H1 (cell line): ENCODE results near the gene HIPK2. TPM values are rescaled to one million over a fixed set of nuclear protein-coding genes. Genes with fewer than 3 reads are reported as not detected.
A peak's percentile ranks its signal among the peaks of the same experiment; 100 is the strongest.

Source experiments
- CTCF ChIA-PET: fragments of 300-600 bp; sonication (Branson Sonifier 250); formaldehyde crosslinking; loops from one replicate; lab custom pipeline; 2021; ENCODE audit not compliant: partially characterized antibody; lab: Charles Lee
- POLR2A ChIA-PET: fragments of 300-600 bp; sonication (Branson Sonifier 250); formaldehyde crosslinking; loops from one replicate; lab custom pipeline; 2021; ENCODE audit warnings: inconsistent platforms; ENCODE audit not compliant: partially characterized antibody; lab: Charles Lee
- DNase-seq, 2 experiments: peaks; one replicate each; pipeline versions ENCODE4 v3.0.0 to v3.0.0-alpha.2; 2010 to 2022; ENCODE audit warnings: low spot score in 2 of 2, low read depth in 1 of 2, mixed read lengths in 1 of 2
- FAIRE-seq: peaks from 2 replicates; lab custom pipeline; 2011; peaks lifted over from hg19 to GRCh38; lab: Jason Lieb, UNC
- H2AFZ ChIP-seq: 2 replicates; pipeline ENCODE4 v1.8.1; 2012; ENCODE audit warnings: low read length, inconsistent platforms
- H2AK5ac ChIP-seq: 2 replicates; pipeline ENCODE4 v1.6.1; 2013; ENCODE audit warnings: low read depth, low read length
- H2BK120ac ChIP-seq: replicated peaks from 2 replicates; pipeline ENCODE3; 2013; ENCODE audit warnings: low read depth, low read length, inconsistent platforms
- H2BK12ac ChIP-seq: 2 replicates; pipeline ENCODE4 v1.6.1; 2013; ENCODE audit warnings: low read depth, low read length
- H2BK15ac ChIP-seq: 2 replicates; pipeline ENCODE4 v1.6.1; 2013; ENCODE audit warnings: low read length
- H2BK20ac ChIP-seq: 2 replicates; pipeline ENCODE4 v1.6.1; 2013; ENCODE audit warnings: low read length
- H2BK5ac ChIP-seq: 2 replicates; pipeline ENCODE4 v1.6.1; 2013; ENCODE audit warnings: low read depth, low read length
- H3K14ac ChIP-seq: 2 replicates; pipeline ENCODE4 v1.6.1; 2013; ENCODE audit warnings: inconsistent platforms; ENCODE audit not compliant: insufficient read length
- H3K18ac ChIP-seq: 2 replicates; pipeline ENCODE4 v1.6.1; 2013; ENCODE audit warnings: low read length; ENCODE audit errors: extremely low read depth
- H3K23ac ChIP-seq: 2 replicates; pipeline ENCODE4 v1.6.1; 2013; ENCODE audit warnings: inconsistent platforms; ENCODE audit not compliant: insufficient read length
- H3K23me2 ChIP-seq: 2 replicates; pipeline ENCODE4 v1.6.1; 2013; ENCODE audit warnings: low read depth, low read length
- H3K27ac ChIP-seq: 2 replicates; pipeline ENCODE4 v1.6.1; 2011; ENCODE audit warnings: low read depth, low read length, inconsistent platforms
- H3K27me3 ChIP-seq, 4 experiments: replicated peaks in 1 of 4; 1 replicate in 1 of 4; 2 replicates in 3 of 4; pipeline versions ENCODE4 v1.6.1 to v1.8.1; 2011 to 2013; ENCODE audit warnings: low read length in 3 of 4, mild to moderate bottlenecking in 3 of 4, inconsistent platforms in 2 of 4, mixed read lengths in 2 of 4, moderate library complexity in 1 of 4; ENCODE audit not compliant: control insufficient read depth in 3 of 4, insufficient read depth in 3 of 4; ENCODE audit errors: extremely low read depth in 1 of 4
- H3K36me3 ChIP-seq, 4 experiments: 2 replicates each; pipeline versions ENCODE4 v1.6.1 to v1.8.1; 2011 to 2013; ENCODE audit warnings: mild to moderate bottlenecking in 4 of 4, low read length in 3 of 4, moderate library complexity in 2 of 4, control low read depth in 1 of 4, inconsistent platforms in 1 of 4; ENCODE audit not compliant: insufficient read depth in 4 of 4, control insufficient read depth in 2 of 4
- H3K4ac ChIP-seq: replicated peaks from 2 replicates; pipeline ENCODE3; 2013; ENCODE audit warnings: low read length, low read depth, mixed read lengths, inconsistent platforms; ENCODE audit not compliant: insufficient read length
- H3K4me1 ChIP-seq, 4 experiments: replicated peaks in 1 of 4; 1 replicate in 1 of 4; 2 replicates in 3 of 4; pipeline versions ENCODE4 v1.6.1 to v1.8.1; 2011 to 2013; ENCODE audit warnings: low read length in 3 of 4, inconsistent platforms in 2 of 4, mixed read lengths in 1 of 4; ENCODE audit not compliant: insufficient read depth in 4 of 4, control insufficient read depth in 3 of 4
- H3K4me2 ChIP-seq, 2 experiments: 2 replicates each; pipeline versions ENCODE4 v1.6.1 to v1.8.1; 2011 to 2013; ENCODE audit warnings: low read depth in 2 of 2, low read length in 2 of 2, control low read depth in 1 of 2, inconsistent platforms in 1 of 2, mild to moderate bottlenecking in 1 of 2; ENCODE audit not compliant: insufficient read depth in 1 of 2
- H3K4me3 ChIP-seq, 4 experiments: fragments of 200-600, 300-600 bp in 1 of 4; sonication (generic), shearing (Covaris generic), sonication (Bioruptor Twin) in 1 of 4; 2 replicates each; pipeline versions ENCODE4 v1.5.1 to v1.8.1; 2011 to 2016; ENCODE audit warnings: low read length in 4 of 4, low read depth in 3 of 4, control low read depth in 2 of 4, inconsistent platforms in 2 of 4, mild to moderate bottlenecking in 2 of 4, mixed read lengths in 1 of 4, moderate library complexity in 1 of 4; ENCODE audit not compliant: insufficient read depth in 2 of 4; ENCODE audit errors: extremely low read depth in 1 of 4
- H3K56ac ChIP-seq: replicated peaks from 2 replicates; pipeline ENCODE3; 2013; ENCODE audit warnings: low read depth, mild to moderate bottlenecking, mixed read lengths, low read length, inconsistent platforms; ENCODE audit not compliant: insufficient read length
- H3K79me1 ChIP-seq: 2 replicates; pipeline ENCODE4 v1.6.1; 2013; ENCODE audit warnings: low read depth, low read length, control low read depth
- H3K79me2 ChIP-seq, 2 experiments: 2 replicates each; pipeline versions ENCODE4 v1.6.1 to v1.8.1; 2012 to 2013; ENCODE audit warnings: low read length in 2 of 2, mild to moderate bottlenecking in 2 of 2, inconsistent platforms in 1 of 2; ENCODE audit not compliant: insufficient read depth in 2 of 2, control insufficient read depth in 1 of 2
- H3K9ac ChIP-seq, 4 experiments: replicated peaks in 1 of 4; 1 replicate in 1 of 4; 2 replicates in 3 of 4; pipeline versions ENCODE4 v1.6.1 to v1.8.1; 2011 to 2013; ENCODE audit warnings: low read depth in 3 of 4, low read length in 3 of 4, control low read depth in 2 of 4, mild to moderate bottlenecking in 2 of 4, moderate library complexity in 2 of 4, inconsistent platforms in 1 of 4; ENCODE audit errors: extremely low read depth in 1 of 4
- H3K9me3 ChIP-seq, 2 experiments: 2 replicates each; pipeline versions ENCODE4 v1.6.1 to v1.8.1; 2012 to 2013; ENCODE audit warnings: mild to moderate bottlenecking in 2 of 2, moderate library complexity in 2 of 2, control low read depth in 1 of 2, inconsistent platforms in 1 of 2, low read depth in 1 of 2, low read length in 1 of 2, mixed read lengths in 1 of 2; ENCODE audit not compliant: insufficient read depth in 2 of 2
- H4K20me1 ChIP-seq, 2 experiments: replicated peaks in 1 of 2; 2 replicates each; pipeline versions ENCODE3 to v1.8.1; 2011 to 2013; ENCODE audit warnings: inconsistent platforms in 2 of 2, low read length in 2 of 2, mild to moderate bottlenecking in 1 of 2; ENCODE audit not compliant: insufficient read depth in 2 of 2, control insufficient read depth in 1 of 2
- H4K5ac ChIP-seq: 2 replicates; pipeline ENCODE4 v1.6.1; 2013; ENCODE audit warnings: low read length, low read depth, mixed read lengths, inconsistent platforms; ENCODE audit not compliant: insufficient read length
- H4K8ac ChIP-seq: 2 replicates; pipeline ENCODE4 v1.8.0; 2013; ENCODE audit warnings: mild to moderate bottlenecking, moderate library complexity, low read length, inconsistent platforms; ENCODE audit not compliant: insufficient read depth; ENCODE audit errors: extremely low read depth
- H4K91ac ChIP-seq: replicated peaks from 2 replicates; pipeline ENCODE3; 2013; ENCODE audit warnings: low read length, mixed read lengths, inconsistent platforms; ENCODE audit not compliant: insufficient read length
- CBX5 ChIP-seq: fragments of 300-800, 300-1000 bp; sonication (generic); IDR thresholded peaks from 2 replicates; pipeline ENCODE4 v1.7.1; 2016; ENCODE audit warnings: antibody characterized with exemption, low read length, low read depth
- CHD1 ChIP-seq: IDR thresholded peaks from 2 replicates; pipeline ENCODE4 v1.6.1; 2012; ENCODE audit warnings: low read depth, low read length, improper control_type of control experiment
- EP300 ChIP-seq, 2 experiments: IDR thresholded peaks; 1 replicate in 1 of 2; 2 replicates in 1 of 2; pipeline ENCODE4 v1.6.1; 2011 to 2012; ENCODE audit warnings: low read depth in 2 of 2, low read length in 2 of 2, mild to moderate bottlenecking in 2 of 2, borderline replicate concordance in 1 of 2, inconsistent platforms in 1 of 2, moderate library complexity in 1 of 2
- FOSL1 ChIP-seq: IDR thresholded peaks from 2 replicates; pipeline ENCODE4 v1.6.1; 2011; ENCODE audit warnings: mild to moderate bottlenecking, low read depth, low read length, moderate library complexity; ENCODE audit not compliant: insufficient read depth
- GABPA ChIP-seq: IDR thresholded peaks from 2 replicates; pipeline ENCODE4 v1.6.1; 2011; ENCODE audit warnings: mild to moderate bottlenecking, low read length, moderate library complexity, borderline replicate concordance; ENCODE audit not compliant: insufficient read depth
- HDAC6 ChIP-seq: IDR thresholded peaks from one replicate; pipeline ENCODE4 v1.7.1; 2012; ENCODE audit warnings: low read depth, mild to moderate bottlenecking, inconsistent platforms, low read length, moderate library complexity
- PHF8 ChIP-seq: fragments of 200-600 bp; sonication (generic); conservative IDR thresholded peaks from 2 replicates; pipeline ENCODE4 v1.7.1; 2012; ENCODE audit warnings: low read depth, mild to moderate bottlenecking, inconsistent platforms, low read length, moderate library complexity
- RXRA ChIP-seq: IDR thresholded peaks from 2 replicates; pipeline ENCODE4 v1.6.1; 2011; ENCODE audit warnings: low read depth, mild to moderate bottlenecking, low read length, moderate library complexity; ENCODE audit not compliant: insufficient read depth
- TBP ChIP-seq: IDR thresholded peaks from 2 replicates; pipeline ENCODE4 v1.6.1; 2011; ENCODE audit warnings: low read depth, low read length, improper control_type of control experiment
- TCF12 ChIP-seq: IDR thresholded peaks from 2 replicates; pipeline ENCODE4 v1.6.1; 2011; ENCODE audit warnings: low read depth, mild to moderate bottlenecking, low read length
- WGBS, 2 experiments: shearing (Covaris generic) in 1 of 2; methylation state at CpG; one replicate each; pipeline versions ENCODE4 v1.1.6 to v1.1.7; 2013 to 2015; ENCODE audit warnings: low lambda C conversion rate in 2 of 2, mixed read lengths in 2 of 2, inconsistent platforms in 1 of 2, low coverage in 1 of 2, missing lambda C conversion rate in 1 of 2; ENCODE audit not compliant: insufficient replicate concordance in 2 of 2, insufficient coverage in 1 of 2, insufficient read length in 1 of 2; ENCODE audit errors: extremely low coverage in 1 of 2, missing lambda C conversion rate in 1 of 2; 5-methylcytosine and 5-hydroxymethylcytosine counted together
- polyA plus RNA-seq, 7 experiments: library from polyadenylated mRNA; depleted of rRNA in 3 of 7; stranded (reverse) in 5 of 7; unstranded in 2 of 7; fragments of >200 nt in 5 of 7; fragments of 200-250 nt in 2 of 7; gene quantifications; 1 replicate in 5 of 7; 2 replicates in 1 of 7; 4 replicates in 1 of 7; pipeline versions ENCODE4 v1.2.1 to v1.2.3, GENCODE V29; 2011 to 2013; ENCODE audit warnings: missing spikeins in 2 of 7, mixed read lengths in 2 of 7
- total RNA-seq: library from RNA; stranded (reverse); fragmentation: NEBNext Ultra II Directional; extraction: Animal tissue kit (Norgen Biotek cat#: 25700); gene quantifications from 2 replicates; pipeline ENCODE4 v1.2.1, GENCODE V29; 2021
- TF ChIP-seq, protein P1 (sequence below): IDR thresholded peaks from 2 replicates; pipeline ENCODE4 v1.6.1; 2012; ENCODE audit warnings: inconsistent platforms

The HIPK2 gene
- total and polyA plus RNA-seq, 2 of the 8 experiments (the other 6 are each of a cell fraction or from before 2014, with no cell fraction given) = 8.3 to 24.3 TPM

DNA sequence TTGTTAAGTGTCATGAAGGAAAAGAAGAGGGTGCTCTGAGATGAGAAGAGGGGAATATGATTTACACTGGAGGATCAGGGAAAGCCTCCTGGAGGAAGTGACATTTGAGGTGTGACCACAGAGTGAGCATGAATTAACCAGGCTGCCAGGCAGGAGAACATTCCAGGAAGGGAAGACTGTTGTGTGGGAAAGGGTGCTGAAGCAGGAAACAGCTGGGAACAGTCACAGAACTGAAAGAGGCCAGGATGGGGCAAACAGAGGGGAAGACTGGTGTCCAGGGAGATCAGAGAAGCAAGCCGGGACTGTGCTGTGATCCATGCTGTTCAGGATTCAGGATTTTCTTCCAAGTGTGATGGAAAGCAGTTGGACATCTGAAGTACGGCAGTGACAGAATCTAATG lies 14.9 kb downstream of the HIPK2 start:
- DNase-seq (no peak), FAIRE-seq (no peak)
- Histone ChIP-seq H2BK20ac (no peak overlapping the region), H3K27ac (no peak overlapping the region), H3K4ac (no peak overlapping the region), H4K8ac (no peak overlapping the region), H2BK5ac (peak overlapping the region; percentile 3; the same call in 1 of the 2 replicates), H4K20me1 (no peaks in the 10 kb centered on the region), H3K23me2 (no peaks in the 10 kb centered on the region), H3K4me1 (peaks cover 0 to 2% (median 0%) of the 10 kb centered on the region in 4 experiments; a peak in 1 of 7 replicates), H3K18ac (no peak overlapping the region), H3K27me3 (no peaks in the 10 kb centered on the region; a peak in 1 of 7 replicates), H3K56ac (no peak overlapping the region), H3K9me3 (no peaks in the 10 kb centered on the region), H3K14ac (no peak overlapping the region), H3K79me1 (peaks cover 7% of the 10 kb centered on the region), H2AK5ac (no peak overlapping the region), H2AFZ (no peak overlapping the region), H2BK120ac (no peak overlapping the region), H3K36me3 (no peaks in the 10 kb centered on the region), H3K4me3 (no peak overlapping the region), H4K5ac (no peak overlapping the region), H3K23ac (no peak overlapping the region), H4K91ac (no peak overlapping the region), H2BK12ac (no peak overlapping the region), H3K79me2 (peaks cover 0 to 23% of the 10 kb centered on the region in 2 experiments; a peak in 2 of 4 replicates), H3K9ac (no peak overlapping the region), H2BK15ac (no peak overlapping the region), H3K4me2 (no peak overlapping the region)
- POLR2A ChIA-PET = interaction anchor here (1.9 kb wide), 1 partner anchor 10 kb away, joined by 7 read pairs; no protein-coding TSS in a partner anchor
- WGBS, 2 experiments = 94% methylated on average over 2 of the region's 2 CpGs; no CpG with 5 or more reads in 1 of the 2 experiments
- CTCF ChIA-PET = interaction anchor here (1.2 to 2.1 kb wide), 5 partner anchors 9 to 142 kb away, joined by 3 to 5 read pairs (median 4); no protein-coding TSS in a partner anchor
- TF ChIP-seq GABPA = no peak
- TF ChIP-seq, protein P1, sequence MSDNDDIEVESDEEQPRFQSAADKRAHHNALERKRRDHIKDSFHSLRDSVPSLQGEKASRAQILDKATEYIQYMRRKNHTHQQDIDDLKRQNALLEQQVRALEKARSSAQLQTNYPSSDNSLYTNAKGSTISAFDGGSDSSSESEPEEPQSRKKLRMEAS = no peak
- no peak for TF ChIP-seq PHF8
- TF ChIP-seq CBX5 = no peak
- no peak for TF ChIP-seq FOSL1
- TF ChIP-seq TCF12 = no peak
- TF ChIP-seq HDAC6 = no peak
- no peak for TF ChIP-seq EP300 (IDR thresholded peaks at IDR 0.05; ENCODE audit: borderline replicate concordance in 1 of 2, low read depth in 2 of 2, low read length in 2 of 2)
- no peak for TF ChIP-seq RXRA
- no peak for TF ChIP-seq CHD1
- no peak for TF ChIP-seq TBP
